ENCODE results near the gene SETD7.

SETD7 gene

GRCh38 chr4:139540632-139541031, 15.4 kb downstream of the SETD7 start:
- H4K20me1 ChIP-seq (ENCODE audit: insufficient read depth, low read length), result peaks cover 5% of the 10 kb centered on the region; the same call in 1 of the 2 replicates
- no peaks in the 10 kb centered on the region for H3K9me3 ChIP-seq (replicated peaks; ENCODE audit: insufficient read depth, low read length)
- H3K9me2 ChIP-seq (replicated peaks; ENCODE audit: insufficient read depth, low read length), result no peaks in the 10 kb centered on the region
- no peak for TF ChIP-seq EZH2phosphoT487 (IDR thresholded peaks at IDR 0.05; ENCODE audit: low read length)
- TF ChIP-seq CTCF (IDR thresholded peaks at IDR 0.05; ENCODE audit: low read length), result no peak
- no peak for DNase-seq
- H3K4me2 ChIP-seq (ENCODE audit: low read depth, low read length), result no peak overlapping the region
- H3K9ac ChIP-seq (ENCODE audit: low read length), result no peak overlapping the region
- no peaks in the 10 kb centered on the region for H3K36me3 ChIP-seq (replicated peaks; ENCODE audit: insufficient read depth, low read length)
- H3K27me3 ChIP-seq (replicated peaks; ENCODE audit: insufficient read depth, low read length), result no peaks in the 10 kb centered on the region
- H3K79me2 ChIP-seq (ENCODE audit: low read length), result peaks cover 91% of the 10 kb centered on the region
- H3K27ac ChIP-seq (ENCODE audit: low read length), result no peak overlapping the region
- H2AFZ ChIP-seq (ENCODE audit: low read length), result no peak overlapping the region
- no peak overlapping the region for H3K4me3 ChIP-seq (ENCODE audit: low read length)
- H3F3A ChIP-seq (ENCODE audit: insufficient read depth, low read length), result no peaks in the 10 kb centered on the region
- H3K4me1 ChIP-seq (ENCODE audit: low read length), result no peaks in the 10 kb centered on the region

GRCh38 chr4:139540161-139540560, 15.9 kb downstream of the SETD7 start:
- DNase-seq, result no peak
- no peaks in the 10 kb centered on the region for H3F3A ChIP-seq (ENCODE audit: insufficient read depth, low read length)
- no peaks in the 10 kb centered on the region for H3K9me3 ChIP-seq (replicated peaks; ENCODE audit: insufficient read depth, low read length)
- H3K4me2 ChIP-seq (ENCODE audit: low read depth, low read length), result no peak overlapping the region
- no peaks in the 10 kb centered on the region for H3K36me3 ChIP-seq (replicated peaks; ENCODE audit: insufficient read depth, low read length)
- H4K20me1 ChIP-seq (ENCODE audit: insufficient read depth, low read length), result peaks cover 5% of the 10 kb centered on the region; the same call in 1 of the 2 replicates
- H3K9me2 ChIP-seq (replicated peaks; ENCODE audit: insufficient read depth, low read length), result no peaks in the 10 kb centered on the region
- H3K27me3 ChIP-seq (replicated peaks; ENCODE audit: insufficient read depth, low read length), result no peaks in the 10 kb centered on the region
- no peak overlapping the region for H3K9ac ChIP-seq (ENCODE audit: low read length)
- no peak overlapping the region for H3K4me3 ChIP-seq (ENCODE audit: low read length)
- H3K27ac ChIP-seq (ENCODE audit: low read length), result no peak overlapping the region
- H2AFZ ChIP-seq (ENCODE audit: low read length), result no peak overlapping the region
- H3K4me1 ChIP-seq (ENCODE audit: low read length), result no peaks in the 10 kb centered on the region
- TF ChIP-seq EZH2 (optimal IDR thresholded peaks at IDR 0.05; ENCODE audit: low read depth, low read length) (no peak), CTCF (IDR thresholded peaks at IDR 0.05; ENCODE audit: low read length) (no peak), EZH2phosphoT487 (IDR thresholded peaks at IDR 0.05; ENCODE audit: low read length) (no peak)
- peaks cover 91% of the 10 kb centered on the region for H3K79me2 ChIP-seq (ENCODE audit: low read length)

GRCh38 chr4:139537292-139537691, 18.7 kb downstream of the SETD7 start:
- Histone ChIP-seq H3K36me3 (replicated peaks; ENCODE audit: insufficient read depth, low read length) (no peaks in the 10 kb centered on the region), H3K79me2 (ENCODE audit: low read length) (peaks cover 88% of the 10 kb centered on the region)
- no peak for DNase-seq

More at GRCh38 chr4:139537292-139537691, 18.7 kb downstream of the SETD7 start:
- H3K4me2 ChIP-seq (ENCODE audit: low read depth, low read length), result no peak overlapping the region
- H3K27ac ChIP-seq (ENCODE audit: low read length), result no peak overlapping the region
- no peak overlapping the region for H2AFZ ChIP-seq (ENCODE audit: low read length)
- no peaks in the 10 kb centered on the region for H3K9me3 ChIP-seq (replicated peaks; ENCODE audit: insufficient read depth, low read length)
- peaks cover 5% of the 10 kb centered on the region for H4K20me1 ChIP-seq (ENCODE audit: insufficient read depth, low read length)
- H3K9me2 ChIP-seq (replicated peaks; ENCODE audit: insufficient read depth, low read length), result no peaks in the 10 kb centered on the region
- no peak for TF ChIP-seq CTCF (IDR thresholded peaks at IDR 0.05; ENCODE audit: low read length)
- no peak for TF ChIP-seq EZH2 (optimal IDR thresholded peaks at IDR 0.05; ENCODE audit: low read depth, low read length)
- TF ChIP-seq EZH2phosphoT487 (IDR thresholded peaks at IDR 0.05; ENCODE audit: low read length), result no peak
- no peaks in the 10 kb centered on the region for H3F3A ChIP-seq (ENCODE audit: insufficient read depth, low read length)
- no peaks in the 10 kb centered on the region for H3K27me3 ChIP-seq (replicated peaks; ENCODE audit: insufficient read depth, low read length)
- H3K4me1 ChIP-seq (ENCODE audit: low read length), result no peaks in the 10 kb centered on the region
- H3K4me3 ChIP-seq (ENCODE audit: low read length), result no peak overlapping the region
- H3K9ac ChIP-seq (ENCODE audit: low read length), result no peak overlapping the region

Measured in MM.1S (cell line).